ENCODE measurements around the gene ZFYVE28.

GRCh38 chr4:2337131-2337723, 81.2 kb downstream of the ZFYVE28 start:
- TF ChIP-seq, protein P1, sequence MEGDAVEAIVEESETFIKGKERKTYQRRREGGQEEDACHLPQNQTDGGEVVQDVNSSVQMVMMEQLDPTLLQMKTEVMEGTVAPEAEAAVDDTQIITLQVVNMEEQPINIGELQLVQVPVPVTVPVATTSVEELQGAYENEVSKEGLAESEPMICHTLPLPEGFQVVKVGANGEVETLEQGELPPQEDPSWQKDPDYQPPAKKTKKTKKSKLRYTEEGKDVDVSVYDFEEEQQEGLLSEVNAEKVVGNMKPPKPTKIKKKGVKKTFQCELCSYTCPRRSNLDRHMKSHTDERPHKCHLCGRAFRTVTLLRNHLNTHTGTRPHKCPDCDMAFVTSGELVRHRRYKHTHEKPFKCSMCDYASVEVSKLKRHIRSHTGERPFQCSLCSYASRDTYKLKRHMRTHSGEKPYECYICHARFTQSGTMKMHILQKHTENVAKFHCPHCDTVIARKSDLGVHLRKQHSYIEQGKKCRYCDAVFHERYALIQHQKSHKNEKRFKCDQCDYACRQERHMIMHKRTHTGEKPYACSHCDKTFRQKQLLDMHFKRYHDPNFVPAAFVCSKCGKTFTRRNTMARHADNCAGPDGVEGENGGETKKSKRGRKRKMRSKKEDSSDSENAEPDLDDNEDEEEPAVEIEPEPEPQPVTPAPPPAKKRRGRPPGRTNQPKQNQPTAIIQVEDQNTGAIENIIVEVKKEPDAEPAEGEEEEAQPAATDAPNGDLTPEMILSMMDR (conservative IDR thresholded peaks at IDR 0.05) = no peak
- no peak for TF ChIP-seq EZH2 (IDR thresholded peaks at IDR 0.05; ENCODE audit: low read depth)
